ENCODE measurements around the gene PTK7.
"Not testable (repeated sequence)": the region's sequence is repeated elsewhere in the genome, so short reads cannot be mapped to it uniquely, and the experiment has no call there.

PTK7 gene

GRCh38 chr6:43120101-43120763, 44.1 kb downstream of the PTK7 start:
- no peak for DNase-seq

GRCh38 chr6:43120944-43121913, 45.1 kb downstream of the PTK7 start:
- DNase-seq: no peak

GRCh38 chr6:43122146-43122545, 46.0 kb downstream of the PTK7 start:
- DNase-seq: no peak

- no peak for DNase-seq
These were observed 47.6 kb downstream of the PTK7 start for GRCh38 chr6:43123461-43124314.

GRCh38 chr6:43124481-43124880, 48.4 kb downstream of the PTK7 start:
- DNase-seq: peak; percentile 26

GRCh38 chr6:43125119-43125518, 49.0 kb downstream of the PTK7 start:
- DNase-seq: peak; percentile 54

GRCh38 chr6:43125555-43125954, 49.4 kb downstream of the PTK7 start:
- DNase-seq: no peak

GRCh38 chr6:43127180-43127579, 51.1 kb downstream of the PTK7 start:
- DNase-seq: no peak

GRCh38 chr6:43127877-43128276, 51.8 kb downstream of the PTK7 start:
- DNase-seq: no peak

- no peak for DNase-seq
These were observed 52.8 kb downstream of the PTK7 start for GRCh38 chr6:43128926-43129325.

- DNase-seq: no peak
These were observed 53.5 kb downstream of the PTK7 start for GRCh38 chr6:43129434-43130194.

GRCh38 chr6:43130429-43130828, 54.3 kb downstream of the PTK7 start:
- no peak for DNase-seq

- DNase-seq: not testable (repeated sequence)
These were observed 55.3 kb downstream of the PTK7 start for GRCh38 chr6:43131379-43131778.

- DNase-seq: no peak
These were observed 62.2 kb downstream of the PTK7 start for GRCh38 chr6:43138267-43138666.

GRCh38 chr6:43139973-43140372, 63.9 kb downstream of the PTK7 start:
- not testable (repeated sequence) for DNase-seq

- DNase-seq: no peak
These were observed 65.5 kb downstream of the PTK7 start for GRCh38 chr6:43141644-43142043.

GRCh38 chr6:43142101-43142500, 66.0 kb downstream of the PTK7 start:
- DNase-seq: no peak

- peak; percentile 96 for DNase-seq
These were observed 67.4 kb downstream of the PTK7 start for GRCh38 chr6:43143235-43144128.

- DNase-seq: no peak
These were observed 68.8 kb downstream of the PTK7 start for GRCh38 chr6:43144879-43145278.

GRCh38 chr6:43146261-43146660, 70.1 kb downstream of the PTK7 start:
- no peak for DNase-seq

Data from right forelimb (tissue), 1 donor.